Measurements from ENCODE around the gene CTSA.
"Not testable (repeated sequence)": the region's sequence is repeated elsewhere in the genome, so short reads cannot be mapped to it uniquely, and the experiment has no call there.

The CTSA gene

GRCh38 chr20:45867136-45867818 lies 23.9 kb upstream of the CTSA start:
- DNase-seq (ENCODE audit: low read depth), result no peak

GRCh38 chr20:45867819-45868176 lies 23.3 kb upstream of the CTSA start:
- DNase-seq (ENCODE audit: low read depth), result no peak

- no peak for DNase-seq (ENCODE audit: low read depth)
Observed at GRCh38 chr20:45872626-45873025, 18.5 kb upstream of the CTSA start.

- no peak for DNase-seq (ENCODE audit: low read depth)
Observed at GRCh38 chr20:45873409-45874103, 17.6 kb upstream of the CTSA start.

GRCh38 chr20:45874104-45874481 lies 17.0 kb upstream of the CTSA start:
- DNase-seq (ENCODE audit: low read depth), result not testable (repeated sequence)

- no peak for DNase-seq (ENCODE audit: low read depth)
Observed at GRCh38 chr20:45874576-45874975, 16.6 kb upstream of the CTSA start.

- no peak for DNase-seq (ENCODE audit: low read depth)
Observed at GRCh38 chr20:45878076-45878761, 12.9 kb upstream of the CTSA start.

GRCh38 chr20:45880988-45881788 lies 9.9 kb upstream of the CTSA start, which contains the start of gene ZSWIM1:
Gene ZSWIM1 (plus strand): TSS chr20:45881227. CDS start chr20:45882593, 1,366 bp downstream.
- DNase-seq (ENCODE audit: low read depth), result peak; percentile 97

GRCh38 chr20:45882469-45883099 lies 8.6 kb upstream of the CTSA start:
- no peak for DNase-seq (ENCODE audit: low read depth)

- DNase-seq (ENCODE audit: low read depth), result no peak
Observed at GRCh38 chr20:45883100-45883469, 8.1 kb upstream of the CTSA start.

- no peak for DNase-seq (ENCODE audit: low read depth)
Observed at GRCh38 chr20:45886590-45887345, 4.4 kb upstream of the CTSA start.

GRCh38 chr20:45887346-45887715 lies 3.8 kb upstream of the CTSA start, which contains the start of gene SPATA25:
Gene SPATA25 (minus strand): TSS chr20:45887622. CDS start chr20:45887590, 32 bp downstream.
- DNase-seq (ENCODE audit: low read depth), result no peak

- no peak for DNase-seq (ENCODE audit: low read depth)
Observed at GRCh38 chr20:45888681-45889080, 2.5 kb upstream of the CTSA start.

GRCh38 chr20:45890077-45890984 lies 804 bp upstream of the CTSA start:
- DNase-seq (ENCODE audit: low read depth), result no peak

- DNase-seq (ENCODE audit: low read depth), result no peak
Observed at GRCh38 chr20:45892049-45892825, 1.1 kb downstream of the CTSA start.

- DNase-seq (ENCODE audit: low read depth), result no peak
Observed at GRCh38 chr20:45892828-45893500, 1.8 kb downstream of the CTSA start.

GRCh38 chr20:45893831-45894230 lies 2.7 kb downstream of the CTSA start:
- DNase-seq (ENCODE audit: low read depth), result no peak

GRCh38 chr20:45894797-45895196 lies 3.7 kb downstream of the CTSA start:
- DNase-seq (ENCODE audit: low read depth), result no peak
